ENCODE data around the gene HIPK4. TPM values are rescaled to one million over a fixed set of nuclear protein-coding genes. Genes with fewer than 3 reads are reported as not detected.

HIPK4 gene
- total RNA-seq, 1 experiment from 2014 or later, result 0.31 TPM

DNA sequence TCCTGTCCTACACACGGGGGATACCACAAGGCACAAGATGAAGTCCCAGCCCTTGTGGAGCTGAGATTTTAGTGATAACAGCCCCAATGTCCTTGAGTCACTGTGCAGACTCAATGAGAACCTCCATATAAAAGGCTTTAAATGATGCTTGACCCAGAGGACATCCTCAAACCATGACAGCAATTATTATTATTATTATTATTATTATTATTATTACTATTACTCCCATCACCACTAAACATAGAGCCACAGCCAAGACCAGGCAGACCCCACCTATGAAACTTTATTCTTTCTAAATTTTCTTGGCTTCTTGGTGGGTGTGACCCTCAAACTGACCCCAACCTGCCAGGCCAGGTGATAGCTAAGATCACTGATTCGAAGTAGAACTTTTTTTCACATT is 52.9 kb downstream of the HIPK4 start:
- Mint-ChIP-seq H3K36me3 (peaks cover 22% of the 10 kb centered on the region), H3K27me3 (ENCODE audit: low read depth) (no peaks in the 10 kb centered on the region), H3K4me1 (no peaks in the 10 kb centered on the region), H3K9me3 (no peaks in the 10 kb centered on the region), H3K4me3 (no peak overlapping the region), H3K27ac (no peak overlapping the region)
- CTCF ChIA-PET, result interaction anchor here (1.4 kb wide), 1 partner anchor 32 kb away, joined by 4 read pairs; no protein-coding TSS in a partner anchor
- POLR2A ChIA-PET, result no interaction called here
- DNase-seq (ENCODE audit: low spot score), result no peak
- TF ChIP-seq ZNF396 (CRISPR knock-in tag; IDR thresholded peaks at IDR 0.05; ENCODE audit: borderline replicate concordance) (no peak), HMGA2 (CRISPR knock-in tag; IDR thresholded peaks at IDR 0.05) (0 out of 2 replicates have a peak, but pooled peaks have one; percentile 21)
- no peak for ATAC-seq

DNA sequence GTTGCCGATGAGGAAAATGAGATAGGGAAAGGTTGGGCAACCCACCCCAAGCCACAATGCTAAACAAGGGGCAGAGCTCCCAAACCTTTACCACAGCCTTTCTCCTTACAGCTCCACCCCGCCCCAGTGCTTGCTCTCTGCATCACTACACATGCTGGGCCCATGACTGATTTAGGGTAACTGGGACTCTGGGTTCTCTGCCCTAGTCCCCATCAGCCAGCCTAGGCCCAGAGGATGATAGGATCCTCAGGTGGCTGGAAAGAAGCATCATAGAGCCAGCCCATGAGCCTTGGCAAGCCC is 53.4 kb downstream of the HIPK4 start:
- no peaks in the 10 kb centered on the region for H3K9me3 Mint-ChIP-seq
- no peaks in the 10 kb centered on the region for H3K27me3 Mint-ChIP-seq (ENCODE audit: low read depth)
- no peak overlapping the region for H3K27ac Mint-ChIP-seq
- TF ChIP-seq NR2C2 (CRISPR knock-in tag; IDR thresholded peaks at IDR 0.05) (no peak), ZNF232 (CRISPR knock-in tag; IDR thresholded peaks at IDR 0.05) (no peak)
- ChIA-PET CTCF (no interaction called here), POLR2A (no interaction called here)
- ATAC-seq (no peak), DNase-seq (ENCODE audit: low spot score) (no peak)
- peaks cover 24% of the 10 kb centered on the region for H3K36me3 Mint-ChIP-seq
- H3K4me3 Mint-ChIP-seq, result no peak overlapping the region
- no peaks in the 10 kb centered on the region for H3K4me1 Mint-ChIP-seq

DNA sequence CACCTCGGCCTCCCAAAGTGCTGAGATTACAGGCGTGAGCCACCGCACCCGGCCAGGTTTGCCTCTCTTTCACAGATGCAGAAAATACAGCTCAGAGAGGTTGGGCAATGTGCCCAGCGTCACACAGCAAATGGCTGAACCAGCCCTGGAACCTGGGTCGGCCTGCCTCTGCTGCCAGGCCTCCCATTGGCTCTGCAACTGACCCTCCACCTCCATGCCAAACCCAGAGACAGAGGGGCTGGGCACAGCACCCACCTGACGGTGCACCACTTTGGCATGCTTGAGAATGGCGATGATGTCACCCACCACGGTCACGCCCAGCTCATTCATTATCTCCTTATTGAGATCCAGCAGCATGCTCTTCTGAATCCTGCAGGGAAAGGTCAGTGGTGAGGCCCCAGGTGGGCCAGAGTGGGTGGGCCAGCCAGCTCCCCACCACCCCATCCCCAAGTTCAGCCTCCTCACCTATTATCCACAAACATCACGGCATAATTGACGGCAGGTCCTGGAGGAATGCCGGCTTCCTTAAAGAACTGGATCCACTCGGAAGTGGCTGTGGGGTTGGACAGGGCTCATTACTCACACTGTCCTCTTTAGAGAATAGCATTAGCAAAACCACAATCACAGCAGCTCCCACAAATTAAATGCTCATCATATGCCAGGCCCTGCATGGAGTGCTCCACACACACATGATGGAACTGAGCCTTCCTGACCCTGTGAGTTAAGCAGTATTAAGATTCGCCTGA is 54.0 kb downstream of the HIPK4 start:
- H3K4me3 Mint-ChIP-seq, result no peak overlapping the region
- no peak for DNase-seq (ENCODE audit: low spot score)
- ATAC-seq, result no peak
- H3K27ac Mint-ChIP-seq, result no peak overlapping the region
- peaks cover 29% of the 10 kb centered on the region for H3K36me3 Mint-ChIP-seq
- no peaks in the 10 kb centered on the region for H3K4me1 Mint-ChIP-seq
- H3K9me3 Mint-ChIP-seq, result no peaks in the 10 kb centered on the region
- POLR2A ChIA-PET, result no interaction called here
- CTCF ChIA-PET, result interaction anchor here (0.7 to 1.2 kb wide), 2 partner anchors 31 to 118 kb away, joined by 3 read pairs; partner anchors contain the start of gene TTC9B
- TF ChIP-seq, protein P1, sequence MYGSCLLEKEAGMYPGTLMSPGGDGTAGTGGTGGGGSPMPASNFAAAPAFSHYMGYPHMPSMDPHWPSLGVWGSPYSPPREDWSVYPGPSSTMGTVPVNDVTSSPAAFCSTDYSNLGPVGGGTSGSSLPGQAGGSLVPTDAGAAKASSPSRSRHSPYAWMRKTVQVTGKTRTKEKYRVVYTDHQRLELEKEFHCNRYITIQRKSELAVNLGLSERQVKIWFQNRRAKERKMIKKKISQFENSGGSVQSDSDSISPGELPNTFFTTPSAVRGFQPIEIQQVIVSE (CRISPR knock-in tag; IDR thresholded peaks at IDR 0.05; ENCODE audit: borderline replicate concordance), result no peak
- TF ChIP-seq TP53 (CRISPR knock-in tag; IDR thresholded peaks at IDR 0.05) (no peak), JUN (CRISPR knock-in tag; IDR thresholded peaks at IDR 0.05) (no peak), IRF2 (CRISPR knock-in tag; IDR thresholded peaks at IDR 0.05; ENCODE audit: borderline replicate concordance, low read depth) (no peak)
- TF ChIP-seq, protein P2, sequence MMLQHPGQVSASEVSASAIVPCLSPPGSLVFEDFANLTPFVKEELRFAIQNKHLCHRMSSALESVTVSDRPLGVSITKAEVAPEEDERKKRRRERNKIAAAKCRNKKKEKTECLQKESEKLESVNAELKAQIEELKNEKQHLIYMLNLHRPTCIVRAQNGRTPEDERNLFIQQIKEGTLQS (CRISPR knock-in tag; conservative IDR thresholded peaks at IDR 0.05), result no peak
- TF ChIP-seq, protein P3, sequence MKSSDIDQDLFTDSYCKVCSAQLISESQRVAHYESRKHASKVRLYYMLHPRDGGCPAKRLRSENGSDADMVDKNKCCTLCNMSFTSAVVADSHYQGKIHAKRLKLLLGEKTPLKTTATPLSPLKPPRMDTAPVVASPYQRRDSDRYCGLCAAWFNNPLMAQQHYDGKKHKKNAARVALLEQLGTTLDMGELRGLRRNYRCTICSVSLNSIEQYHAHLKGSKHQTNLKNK (CRISPR knock-in tag; IDR thresholded peaks at IDR 0.05), result no peak
- TF ChIP-seq, protein P4, sequence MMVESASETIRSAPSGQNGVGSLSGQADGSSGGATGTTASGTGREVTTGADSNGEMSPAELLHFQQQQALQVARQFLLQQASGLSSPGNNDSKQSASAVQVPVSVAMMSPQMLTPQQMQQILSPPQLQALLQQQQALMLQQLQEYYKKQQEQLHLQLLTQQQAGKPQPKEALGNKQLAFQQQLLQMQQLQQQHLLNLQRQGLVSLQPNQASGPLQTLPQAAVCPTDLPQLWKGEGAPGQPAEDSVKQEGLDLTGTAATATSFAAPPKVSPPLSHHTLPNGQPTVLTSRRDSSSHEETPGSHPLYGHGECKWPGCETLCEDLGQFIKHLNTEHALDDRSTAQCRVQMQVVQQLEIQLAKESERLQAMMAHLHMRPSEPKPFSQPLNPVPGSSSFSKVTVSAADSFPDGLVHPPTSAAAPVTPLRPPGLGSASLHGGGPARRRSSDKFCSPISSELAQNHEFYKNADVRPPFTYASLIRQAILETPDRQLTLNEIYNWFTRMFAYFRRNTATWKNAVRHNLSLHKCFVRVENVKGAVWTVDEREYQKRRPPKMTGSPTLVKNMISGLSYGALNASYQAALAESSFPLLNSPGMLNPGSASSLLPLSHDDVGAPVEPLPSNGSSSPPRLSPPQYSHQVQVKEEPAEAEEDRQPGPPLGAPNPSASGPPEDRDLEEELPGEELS (CRISPR knock-in tag; IDR thresholded peaks at IDR 0.05), result no peak
- TF ChIP-seq, protein P5, sequence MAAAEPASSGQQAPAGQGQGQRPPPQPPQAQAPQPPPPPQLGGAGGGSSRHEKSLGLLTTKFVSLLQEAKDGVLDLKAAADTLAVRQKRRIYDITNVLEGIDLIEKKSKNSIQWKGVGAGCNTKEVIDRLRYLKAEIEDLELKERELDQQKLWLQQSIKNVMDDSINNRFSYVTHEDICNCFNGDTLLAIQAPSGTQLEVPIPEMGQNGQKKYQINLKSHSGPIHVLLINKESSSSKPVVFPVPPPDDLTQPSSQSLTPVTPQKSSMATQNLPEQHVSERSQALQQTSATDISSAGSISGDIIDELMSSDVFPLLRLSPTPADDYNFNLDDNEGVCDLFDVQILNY (CRISPR knock-in tag; IDR thresholded peaks at IDR 0.05), result no peak
- TF ChIP-seq, protein P6, sequence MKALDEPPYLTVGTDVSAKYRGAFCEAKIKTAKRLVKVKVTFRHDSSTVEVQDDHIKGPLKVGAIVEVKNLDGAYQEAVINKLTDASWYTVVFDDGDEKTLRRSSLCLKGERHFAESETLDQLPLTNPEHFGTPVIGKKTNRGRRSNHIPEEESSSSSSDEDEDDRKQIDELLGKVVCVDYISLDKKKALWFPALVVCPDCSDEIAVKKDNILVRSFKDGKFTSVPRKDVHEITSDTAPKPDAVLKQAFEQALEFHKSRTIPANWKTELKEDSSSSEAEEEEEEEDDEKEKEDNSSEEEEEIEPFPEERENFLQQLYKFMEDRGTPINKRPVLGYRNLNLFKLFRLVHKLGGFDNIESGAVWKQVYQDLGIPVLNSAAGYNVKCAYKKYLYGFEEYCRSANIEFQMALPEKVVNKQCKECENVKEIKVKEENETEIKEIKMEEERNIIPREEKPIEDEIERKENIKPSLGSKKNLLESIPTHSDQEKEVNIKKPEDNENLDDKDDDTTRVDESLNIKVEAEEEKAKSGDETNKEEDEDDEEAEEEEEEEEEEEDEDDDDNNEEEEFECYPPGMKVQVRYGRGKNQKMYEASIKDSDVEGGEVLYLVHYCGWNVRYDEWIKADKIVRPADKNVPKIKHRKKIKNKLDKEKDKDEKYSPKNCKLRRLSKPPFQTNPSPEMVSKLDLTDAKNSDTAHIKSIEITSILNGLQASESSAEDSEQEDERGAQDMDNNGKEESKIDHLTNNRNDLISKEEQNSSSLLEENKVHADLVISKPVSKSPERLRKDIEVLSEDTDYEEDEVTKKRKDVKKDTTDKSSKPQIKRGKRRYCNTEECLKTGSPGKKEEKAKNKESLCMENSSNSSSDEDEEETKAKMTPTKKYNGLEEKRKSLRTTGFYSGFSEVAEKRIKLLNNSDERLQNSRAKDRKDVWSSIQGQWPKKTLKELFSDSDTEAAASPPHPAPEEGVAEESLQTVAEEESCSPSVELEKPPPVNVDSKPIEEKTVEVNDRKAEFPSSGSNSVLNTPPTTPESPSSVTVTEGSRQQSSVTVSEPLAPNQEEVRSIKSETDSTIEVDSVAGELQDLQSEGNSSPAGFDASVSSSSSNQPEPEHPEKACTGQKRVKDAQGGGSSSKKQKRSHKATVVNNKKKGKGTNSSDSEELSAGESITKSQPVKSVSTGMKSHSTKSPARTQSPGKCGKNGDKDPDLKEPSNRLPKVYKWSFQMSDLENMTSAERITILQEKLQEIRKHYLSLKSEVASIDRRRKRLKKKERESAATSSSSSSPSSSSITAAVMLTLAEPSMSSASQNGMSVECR (CRISPR knock-in tag; IDR thresholded peaks at IDR 0.05; ENCODE audit: borderline replicate concordance), result no peak
- H3K27me3 Mint-ChIP-seq (ENCODE audit: low read depth), result no peaks in the 10 kb centered on the region

Measured in WTC11 (cell line).